CD8-positive, alpha-beta memory T cell (primary cell): ENCODE data around the gene CALD1. TPM values are rescaled to one million over a fixed set of nuclear protein-coding genes. Genes with fewer than 3 reads are reported as not detected.

Experiments
- CTCF ChIA-PET: fragments of 350-600 bp; sonication (Branson Sonifier 250); formaldehyde crosslinking; loops from one replicate; lab custom pipeline; 2021; ENCODE audit warnings: antibody characterized with exemption; lab: Charles Lee
- POLR2A ChIA-PET: fragments of 350-600 bp; sonication (Branson Sonifier 250); formaldehyde crosslinking; loops from one replicate; lab custom pipeline; 2021; ENCODE audit warnings: antibody characterized with exemption; lab: Charles Lee
- DNase-seq, 5 donors: peaks; one replicate each; pipeline versions ENCODE4 v3.0.0 to v3.0.0-alpha.2; 2020 to 2022; ENCODE audit warnings: mixed read lengths in 1 of 5
- H3K27ac ChIP-seq: one replicate; pipeline ENCODE4 v1.7.0; 2013; ENCODE audit warnings: low read depth, mild to moderate bottlenecking, low read length, moderate library complexity
- H3K27me3 ChIP-seq: 2 replicates; pipeline ENCODE4 v1.7.0; 2013; ENCODE audit warnings: low read length, mild to moderate bottlenecking; ENCODE audit not compliant: insufficient read depth, poor library complexity, severe bottlenecking
- H3K36me3 ChIP-seq: 2 replicates; pipeline ENCODE4 v1.7.0; 2013; ENCODE audit warnings: mild to moderate bottlenecking, low read length, moderate library complexity; ENCODE audit not compliant: insufficient read depth
- H3K4me1 ChIP-seq: 2 replicates; pipeline ENCODE4 v1.7.0; 2013; ENCODE audit warnings: mild to moderate bottlenecking, low read length, moderate library complexity; ENCODE audit not compliant: insufficient read depth
- H3K4me3 ChIP-seq: 2 replicates; pipeline ENCODE4 v1.7.0; 2013; ENCODE audit warnings: mild to moderate bottlenecking, low read length
- H3K9me3 ChIP-seq: 2 replicates; pipeline ENCODE4 v1.7.0; 2013; ENCODE audit warnings: mild to moderate bottlenecking, low read length
- H3K27ac Mint-ChIP-seq, 8 donors: one replicate each; pipeline ENCODE4 v1.8.0; 2020 to 2021; ENCODE audit warnings: mixed read lengths in 8 of 8, mild to moderate bottlenecking in 6 of 8, inconsistent platforms in 3 of 8, moderate library complexity in 3 of 8
- H3K27me3 Mint-ChIP-seq, 2 donors: one replicate each; pipeline ENCODE4 v1.8.0; 2020 to 2021; ENCODE audit warnings: mixed read lengths in 2 of 2, mild to moderate bottlenecking in 1 of 2, moderate library complexity in 1 of 2
- H3K36me3 Mint-ChIP-seq, 3 donors: one replicate each; pipeline ENCODE4 v1.8.0; 2020 to 2021; ENCODE audit warnings: mixed read lengths in 3 of 3, inconsistent platforms in 1 of 3, mild to moderate bottlenecking in 1 of 3
- H3K4me1 Mint-ChIP-seq, 3 donors: one replicate each; pipeline ENCODE4 v1.8.0; 2020 to 2021; ENCODE audit warnings: mixed read lengths in 3 of 3, inconsistent platforms in 1 of 3, mild to moderate bottlenecking in 1 of 3
- H3K4me3 Mint-ChIP-seq, 7 donors: one replicate each; pipeline ENCODE4 v1.8.0; 2020 to 2021; ENCODE audit warnings: mixed read lengths in 7 of 7, mild to moderate bottlenecking in 6 of 7, moderate library complexity in 4 of 7, inconsistent platforms in 2 of 7
- H3K9me3 Mint-ChIP-seq, 5 donors: one replicate each; pipeline ENCODE4 v1.8.0; 2020 to 2022; ENCODE audit warnings: mixed read lengths in 5 of 5, mild to moderate bottlenecking in 3 of 5, moderate library complexity in 2 of 5, inconsistent platforms in 1 of 5
- polyA plus RNA-seq: library from polyadenylated mRNA; unstranded; fragments of 300-500 nt; fragmentation: Illumina TruSeq; gene quantifications from one replicate; pipeline ENCODE4 v1.2.3, GENCODE V29; 2021
- total RNA-seq, 2 experiments: library from RNA; stranded (reverse); gene quantifications; one replicate each; pipeline ENCODE4 v1.2.3, GENCODE V29; 2021

CALD1 gene
- total and polyA plus RNA-seq, 3 experiments from 2014 or later: 3.1 to 3.3 TPM; not detected in 1

DNA sequence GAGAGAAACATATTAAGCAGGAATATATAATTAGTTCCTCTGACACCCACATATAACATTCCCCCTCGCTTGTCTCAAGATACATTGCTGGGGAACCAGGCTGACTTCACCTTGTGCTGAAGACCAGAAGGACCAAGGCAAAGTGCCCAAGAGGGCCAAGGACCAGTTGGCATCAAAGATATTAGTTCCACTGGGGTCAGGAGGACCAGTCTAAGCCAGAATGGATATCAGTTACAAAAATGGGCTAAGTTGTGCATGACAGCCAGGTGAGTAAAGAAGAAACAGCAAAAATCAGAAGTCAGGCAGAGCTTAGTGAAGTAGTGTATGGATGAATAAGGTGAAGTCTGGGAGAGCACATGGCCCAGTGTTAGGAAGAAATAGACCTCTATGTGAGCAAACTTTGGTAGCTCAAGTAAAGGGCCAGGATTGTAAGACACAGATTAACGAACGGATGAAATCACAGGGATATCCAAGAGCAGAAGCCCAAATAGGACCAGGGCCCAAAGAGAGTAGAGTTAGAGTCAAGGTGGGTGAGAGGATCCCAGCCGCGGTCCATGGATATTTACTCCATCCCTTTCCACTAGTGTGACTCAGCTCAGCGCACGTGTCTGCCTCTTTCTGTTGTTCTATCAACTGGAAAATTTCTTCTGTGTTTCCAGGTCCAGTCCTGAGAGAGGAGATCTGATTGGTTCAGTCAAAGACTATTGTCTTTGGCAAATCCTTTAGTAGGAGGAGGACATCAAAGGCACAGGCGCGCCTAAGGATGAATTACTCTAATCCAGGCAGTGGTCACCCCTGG is 5.0 kb downstream of the CALD1 start:
- POLR2A ChIA-PET: no interaction called here
- Mint-ChIP-seq H3K4me1 (no peaks in the 10 kb centered on the region), H3K36me3 (no peaks in the 10 kb centered on the region), H3K4me3 (no peak overlapping the region), H3K9me3 (no peaks in the 10 kb centered on the region), H3K27me3 (peaks cover 6 to 23% of the 10 kb centered on the region in 2 donors), H3K27ac (no peak overlapping the region)
- no peak for DNase-seq
- Histone ChIP-seq H3K27me3 (no peaks in the 10 kb centered on the region), H3K4me3 (no peak overlapping the region), H3K9me3 (no peaks in the 10 kb centered on the region), H3K36me3 (no peaks in the 10 kb centered on the region), H3K27ac (no peak overlapping the region), H3K4me1 (no peaks in the 10 kb centered on the region)
- CTCF ChIA-PET: no interaction called here

DNA sequence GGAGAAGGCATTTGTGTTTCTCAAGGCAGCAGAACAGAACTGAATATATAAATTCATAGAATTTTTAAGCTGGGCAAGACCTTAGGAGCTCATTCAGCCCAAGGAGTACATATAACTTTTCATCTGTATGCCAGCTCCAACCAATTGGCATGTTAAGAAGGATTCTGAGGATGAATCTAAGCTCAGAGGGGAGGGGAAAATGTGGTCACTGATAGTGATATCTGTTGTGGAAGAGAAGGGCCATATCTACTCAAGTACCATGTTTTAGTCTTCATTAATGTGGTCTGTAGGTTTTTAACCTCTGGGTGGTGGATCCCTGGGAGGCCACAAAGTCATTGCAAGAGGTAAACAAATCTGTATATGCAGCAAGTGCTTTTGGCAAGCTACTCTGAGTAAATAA is 6.4 kb downstream of the CALD1 start:
- CTCF ChIA-PET: no interaction called here
- POLR2A ChIA-PET: no interaction called here
- no peak overlapping the region for H3K27ac ChIP-seq
- DNase-seq: no peak
- no peaks in the 10 kb centered on the region for H3K9me3 ChIP-seq
- Mint-ChIP-seq H3K4me3 (no peak overlapping the region), H3K27ac (no peak overlapping the region), H3K27me3 (peaks cover 9 to 12% of the 10 kb centered on the region in 2 donors), H3K9me3 (no peaks in the 10 kb centered on the region), H3K4me1 (no peaks in the 10 kb centered on the region), H3K36me3 (no peaks in the 10 kb centered on the region)
- H3K27me3 ChIP-seq: no peaks in the 10 kb centered on the region
- H3K4me1 ChIP-seq: no peaks in the 10 kb centered on the region
- no peak overlapping the region for H3K4me3 ChIP-seq
- H3K36me3 ChIP-seq: no peaks in the 10 kb centered on the region

DNA sequence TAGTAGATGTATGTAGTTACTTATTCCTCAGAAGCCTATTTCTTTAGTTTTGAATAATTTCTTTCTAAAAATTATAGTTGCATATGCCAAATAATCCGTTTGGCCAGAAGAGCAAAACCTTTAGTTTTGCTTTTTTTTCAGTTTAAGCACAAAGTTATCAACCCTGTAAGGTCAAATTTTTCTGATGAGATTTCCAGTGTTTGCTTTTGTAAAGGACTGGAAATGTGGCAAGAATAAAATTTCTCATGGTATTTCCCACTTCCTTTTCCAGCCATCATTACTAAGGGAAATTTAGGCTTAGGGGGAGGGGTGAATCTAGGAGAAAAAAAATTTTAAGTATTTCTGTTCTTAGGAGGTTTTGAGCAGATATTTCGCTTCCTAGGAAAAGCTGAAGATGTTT is 7.6 kb downstream of the CALD1 start:
- Histone ChIP-seq H3K4me3 (no peak overlapping the region), H3K9me3 (no peaks in the 10 kb centered on the region), H3K27ac (no peak overlapping the region), H3K36me3 (no peaks in the 10 kb centered on the region), H3K27me3 (no peaks in the 10 kb centered on the region), H3K4me1 (no peaks in the 10 kb centered on the region)
- CTCF ChIA-PET: no interaction called here
- Mint-ChIP-seq H3K4me1 (no peaks in the 10 kb centered on the region), H3K36me3 (no peaks in the 10 kb centered on the region), H3K9me3 (no peaks in the 10 kb centered on the region), H3K4me3 (no peak overlapping the region), H3K27me3 (peaks cover 5 to 7% of the 10 kb centered on the region in 2 donors), H3K27ac (no peak overlapping the region)
- DNase-seq: no peak
- POLR2A ChIA-PET: no interaction called here

DNA sequence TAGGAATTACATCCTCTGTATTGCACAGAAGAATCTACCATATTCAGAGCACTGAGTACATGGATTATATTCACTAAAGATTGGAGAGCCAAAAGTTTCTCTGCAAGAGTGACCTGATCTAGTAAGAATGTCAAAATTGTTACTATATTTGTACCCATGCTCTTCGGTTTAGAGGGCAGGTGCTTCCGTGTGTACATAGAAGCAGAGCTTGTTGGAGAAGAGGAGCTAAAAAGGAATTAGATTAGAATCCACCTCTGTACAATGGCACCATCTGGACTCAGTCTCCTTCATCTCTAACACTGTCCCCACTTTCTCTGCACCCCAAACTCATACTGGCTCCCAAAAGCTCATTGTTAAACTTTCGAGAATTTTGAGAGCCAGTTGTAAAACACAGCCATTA is 8.3 kb downstream of the CALD1 start:
- no peak overlapping the region for H3K27ac Mint-ChIP-seq
- CTCF ChIA-PET: no interaction called here

DNA sequence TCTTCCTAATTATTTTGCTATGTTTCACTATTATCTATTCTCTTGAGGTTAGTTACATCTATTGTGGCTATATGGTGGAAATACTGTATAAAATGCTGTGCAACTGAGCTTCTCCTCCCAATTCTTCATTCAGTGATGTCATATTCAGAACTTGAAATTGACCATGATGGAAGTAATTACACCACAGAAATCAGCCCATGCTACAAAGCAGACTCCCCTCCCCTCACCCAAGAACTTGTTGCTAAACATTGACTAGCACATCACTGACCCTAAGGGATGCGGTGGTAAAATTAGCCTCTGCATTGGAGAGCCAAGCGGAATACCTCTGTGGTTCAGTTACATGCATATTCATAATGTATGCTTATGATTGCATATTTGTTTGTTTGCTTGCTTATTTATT is 8.8 kb downstream of the CALD1 start:
- DNase-seq: no peak
- Mint-ChIP-seq H3K27me3 (peaks cover 0 to 6% of the 10 kb centered on the region in 2 donors), H3K4me1 (no peaks in the 10 kb centered on the region), H3K36me3 (no peaks in the 10 kb centered on the region), H3K9me3 (no peaks in the 10 kb centered on the region), H3K27ac (no peak overlapping the region), H3K4me3 (no peak overlapping the region)
- no peaks in the 10 kb centered on the region for H3K27me3 ChIP-seq
- H3K4me3 ChIP-seq: no peak overlapping the region
- H3K4me1 ChIP-seq: no peaks in the 10 kb centered on the region
- CTCF ChIA-PET: no interaction called here
- no peak overlapping the region for H3K27ac ChIP-seq
- no peaks in the 10 kb centered on the region for H3K9me3 ChIP-seq
- POLR2A ChIA-PET: no interaction called here
- H3K36me3 ChIP-seq: no peaks in the 10 kb centered on the region

More for the DNA sequence above, 8.3 kb downstream of the CALD1 start:
- no peak for DNase-seq
- Mint-ChIP-seq H3K9me3 (no peaks in the 10 kb centered on the region), H3K36me3 (no peaks in the 10 kb centered on the region), H3K4me3 (no peak overlapping the region), H3K27me3 (peaks cover 1 to 7% of the 10 kb centered on the region in 2 donors), H3K4me1 (no peaks in the 10 kb centered on the region)
- Histone ChIP-seq H3K36me3 (no peaks in the 10 kb centered on the region), H3K4me3 (no peak overlapping the region), H3K27me3 (no peaks in the 10 kb centered on the region), H3K9me3 (no peaks in the 10 kb centered on the region), H3K4me1 (no peaks in the 10 kb centered on the region), H3K27ac (no peak overlapping the region)
- POLR2A ChIA-PET: no interaction called here

DNA sequence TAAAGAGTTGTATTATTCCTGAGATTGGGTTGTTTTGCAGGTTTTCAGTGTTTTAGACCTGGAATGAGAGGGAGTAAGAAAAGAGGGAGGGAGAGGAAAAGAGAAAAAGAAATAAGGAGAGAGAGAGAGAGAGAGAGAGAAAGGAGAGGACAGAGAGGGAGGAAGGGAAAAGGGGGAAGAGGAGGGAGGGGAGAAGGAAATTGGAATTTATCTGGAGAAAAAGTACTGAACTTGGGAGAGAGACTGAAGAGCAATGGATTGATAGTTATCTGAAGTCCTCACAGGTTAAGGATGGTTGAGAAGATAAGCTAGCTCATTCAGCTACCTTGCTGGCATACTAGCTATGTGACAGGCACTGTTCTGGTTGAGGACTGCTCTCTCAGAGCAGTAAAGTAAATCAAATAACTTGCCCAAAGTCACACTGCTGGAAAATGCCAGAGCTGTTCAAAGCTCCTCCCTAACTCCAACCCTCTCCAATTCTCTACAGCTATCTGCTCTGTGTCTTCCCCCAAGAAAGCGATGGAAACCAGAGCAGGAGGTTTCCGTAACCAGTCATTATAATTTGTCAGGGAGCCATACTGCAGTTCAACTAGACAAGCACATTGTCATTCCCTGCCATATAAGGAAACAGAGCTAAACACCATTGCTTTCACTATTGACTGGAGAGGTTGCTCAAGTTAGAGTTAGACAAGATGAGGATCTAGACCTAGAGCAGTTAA is 10.7 kb downstream of the CALD1 start:
- no peak overlapping the region for H3K4me3 ChIP-seq
- no peaks in the 10 kb centered on the region for H3K4me1 Mint-ChIP-seq
- no peaks in the 10 kb centered on the region for H3K27me3 ChIP-seq
- CTCF ChIA-PET: no interaction called here
- H3K9me3 ChIP-seq: no peaks in the 10 kb centered on the region
- H3K4me3 Mint-ChIP-seq: no peak overlapping the region
- no peaks in the 10 kb centered on the region for H3K36me3 ChIP-seq
- no peaks in the 10 kb centered on the region for H3K36me3 Mint-ChIP-seq
- no peak overlapping the region for H3K27ac Mint-ChIP-seq
- no peaks in the 10 kb centered on the region for H3K9me3 Mint-ChIP-seq
- H3K27me3 Mint-ChIP-seq: peaks cover under 1 to 6% of the 10 kb centered on the region in 2 donors
- POLR2A ChIA-PET: no interaction called here
- H3K4me1 ChIP-seq: no peaks in the 10 kb centered on the region
- no peak overlapping the region for H3K27ac ChIP-seq
- no peak for DNase-seq

DNA sequence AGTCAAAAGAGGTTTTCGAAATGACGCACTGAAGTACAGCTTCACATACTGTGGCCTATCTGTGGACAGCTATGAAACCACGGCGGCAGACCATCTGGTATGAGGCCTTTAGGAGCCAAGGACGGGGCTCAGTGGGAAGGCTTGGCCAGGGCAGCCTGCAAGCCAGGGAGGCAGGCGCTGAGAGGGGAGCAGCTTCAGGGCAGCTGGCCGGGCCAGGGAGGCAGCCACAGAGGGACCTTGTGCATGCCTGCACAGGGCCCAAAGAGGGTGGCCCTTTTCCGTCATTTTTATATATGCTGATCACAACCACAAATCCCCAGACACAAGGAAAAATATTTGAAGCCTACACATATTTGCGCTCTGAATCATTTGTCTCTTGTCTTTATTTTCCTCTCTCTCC is 13.5 kb downstream of the CALD1 start:
- no peaks in the 10 kb centered on the region for H3K4me1 Mint-ChIP-seq
- POLR2A ChIA-PET: no interaction called here
- no peak for DNase-seq
- no peaks in the 10 kb centered on the region for H3K4me1 ChIP-seq
- no peaks in the 10 kb centered on the region for H3K27me3 ChIP-seq
- peaks cover 6 to 7% of the 10 kb centered on the region in 2 donors for H3K27me3 Mint-ChIP-seq
- no peak overlapping the region for H3K27ac ChIP-seq
- no peaks in the 10 kb centered on the region for H3K36me3 Mint-ChIP-seq
- H3K9me3 ChIP-seq: no peaks in the 10 kb centered on the region
- H3K4me3 ChIP-seq: no peak overlapping the region
- no peak overlapping the region for H3K27ac Mint-ChIP-seq
- H3K4me3 Mint-ChIP-seq: no peak overlapping the region
- CTCF ChIA-PET: no interaction called here
- peaks cover 0 to 2% (median 0%) of the 10 kb centered on the region in 5 donors for H3K9me3 Mint-ChIP-seq
- H3K36me3 ChIP-seq: no peaks in the 10 kb centered on the region

DNA sequence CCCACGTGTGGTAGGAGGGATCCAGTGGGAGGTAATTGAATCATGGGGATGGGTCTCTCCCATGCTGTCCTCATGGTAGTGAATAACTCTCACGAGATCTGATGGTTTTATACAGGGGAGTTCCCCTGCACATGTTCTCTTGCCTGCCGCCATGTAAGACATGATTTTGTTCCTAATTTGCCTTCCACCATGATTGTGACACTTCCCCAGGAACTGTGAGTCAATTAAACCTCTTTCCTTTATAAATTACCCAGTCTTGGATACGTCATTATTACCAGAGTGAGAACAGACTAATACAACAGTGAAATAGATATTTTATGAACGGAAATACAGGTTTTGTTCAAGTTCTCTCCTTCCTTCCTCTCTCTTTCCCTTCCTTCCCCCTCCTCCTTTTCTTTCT is 15.8 kb downstream of the CALD1 start:
- H3K4me1 ChIP-seq: no peaks in the 10 kb centered on the region
- Mint-ChIP-seq H3K4me3 (no peak overlapping the region), H3K9me3 (peaks cover 0 to 4% (median 0%) of the 10 kb centered on the region in 5 donors), H3K36me3 (no peaks in the 10 kb centered on the region), H3K27ac (no peak overlapping the region), H3K27me3 (peaks cover 0 to 7% of the 10 kb centered on the region in 2 donors), H3K4me1 (no peaks in the 10 kb centered on the region)
- H3K36me3 ChIP-seq: no peaks in the 10 kb centered on the region
- CTCF ChIA-PET: no interaction called here
- H3K9me3 ChIP-seq: no peaks in the 10 kb centered on the region
- no peak for DNase-seq
- H3K4me3 ChIP-seq: no peak overlapping the region
- no peak overlapping the region for H3K27ac ChIP-seq
- POLR2A ChIA-PET: no interaction called here
- no peaks in the 10 kb centered on the region for H3K27me3 ChIP-seq
